Measurements from ENCODE around the gene C12orf75. TPM values are rescaled to one million over a fixed set of nuclear protein-coding genes. Genes with fewer than 3 reads are reported as not detected.
"Not testable (repeated sequence)": the region's sequence is repeated elsewhere in the genome, so short reads cannot be mapped to it uniquely, and the experiment has no call there.

The C12orf75 gene
- total RNA-seq, 1 experiment from 2014 or later: 49.7 TPM

DNA sequence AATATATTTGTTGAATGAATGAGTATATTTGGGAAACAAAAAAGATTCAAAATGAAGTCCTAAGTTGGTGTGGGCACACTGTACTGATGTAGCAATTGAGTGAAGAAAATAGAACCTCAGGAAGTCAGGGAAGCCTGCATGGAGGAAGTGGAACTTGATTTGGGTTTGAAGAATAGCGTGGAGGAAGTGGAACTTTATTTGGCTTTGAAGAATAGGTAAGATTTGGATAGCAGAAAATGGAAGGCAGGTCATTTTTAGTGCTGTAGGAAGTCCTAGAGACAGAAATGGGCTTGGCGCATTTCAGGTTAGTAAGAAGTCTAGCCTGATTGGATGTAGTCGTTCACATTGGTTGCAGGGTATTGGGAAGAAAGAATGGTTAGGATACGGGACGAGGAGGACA is 5.4 kb downstream of the C12orf75 start:
- no peak for DNase-seq (ENCODE audit: low spot score)

DNA sequence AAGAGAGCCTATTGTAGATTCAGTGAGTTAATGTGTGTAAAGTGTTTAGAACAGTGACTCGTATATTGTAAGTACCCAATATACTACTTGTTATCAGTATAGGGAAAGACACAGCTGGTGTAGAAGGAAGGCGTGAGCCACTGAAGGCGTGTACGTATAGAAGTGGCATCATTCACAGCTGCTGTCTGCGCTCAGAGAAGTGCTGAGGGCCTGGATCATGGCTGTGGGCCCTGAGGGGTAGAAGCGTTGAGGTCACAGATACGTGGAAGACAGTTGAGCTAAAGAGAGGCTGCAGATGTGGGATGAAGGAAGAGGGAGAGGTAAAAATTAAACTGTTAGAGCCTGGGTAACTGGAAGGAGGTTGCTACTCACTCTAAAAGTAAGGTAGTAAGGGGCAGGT is 5.9 kb downstream of the C12orf75 start:
- no peak for DNase-seq (ENCODE audit: low spot score)

DNA sequence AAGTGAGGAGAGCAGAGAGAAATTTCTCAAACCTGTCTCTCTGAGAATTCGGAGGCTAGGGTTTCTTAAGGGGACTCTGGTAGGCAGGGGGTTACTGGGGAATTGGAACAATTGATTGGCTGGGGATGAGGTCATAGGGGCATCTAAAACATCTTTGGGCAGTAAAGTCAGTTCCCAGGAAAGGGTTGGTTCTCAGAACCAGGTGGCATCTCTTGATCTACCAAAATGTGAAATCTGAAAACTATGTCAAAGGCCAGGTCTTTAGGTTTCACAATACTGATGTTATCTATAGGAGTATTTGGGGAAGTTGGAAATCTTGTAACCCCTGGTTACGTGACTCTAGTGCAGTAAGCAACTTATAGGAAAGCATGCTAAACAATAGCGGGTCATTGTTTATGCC is 6.9 kb downstream of the C12orf75 start:
- DNase-seq (ENCODE audit: low spot score): no peak

DNA sequence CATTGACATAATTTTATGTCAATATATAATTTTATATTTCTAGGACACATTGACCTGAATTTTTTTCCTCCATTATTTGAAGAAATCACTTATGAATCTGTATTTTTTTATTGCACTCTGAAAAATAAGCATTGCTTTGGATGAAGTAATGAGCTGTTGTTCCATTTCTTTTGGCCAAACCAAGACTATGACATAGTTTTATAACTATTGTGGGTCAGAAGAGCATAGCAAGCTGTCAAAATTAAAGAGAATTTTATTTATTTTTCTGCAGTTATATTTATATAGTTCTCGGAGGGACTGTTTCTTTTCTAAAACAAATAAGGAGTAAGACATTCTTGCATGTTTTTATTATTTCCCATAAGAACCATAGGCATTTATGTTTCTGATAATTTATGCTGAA is 8.5 kb downstream of the C12orf75 start:
- DNase-seq (ENCODE audit: low spot score): no peak

DNA sequence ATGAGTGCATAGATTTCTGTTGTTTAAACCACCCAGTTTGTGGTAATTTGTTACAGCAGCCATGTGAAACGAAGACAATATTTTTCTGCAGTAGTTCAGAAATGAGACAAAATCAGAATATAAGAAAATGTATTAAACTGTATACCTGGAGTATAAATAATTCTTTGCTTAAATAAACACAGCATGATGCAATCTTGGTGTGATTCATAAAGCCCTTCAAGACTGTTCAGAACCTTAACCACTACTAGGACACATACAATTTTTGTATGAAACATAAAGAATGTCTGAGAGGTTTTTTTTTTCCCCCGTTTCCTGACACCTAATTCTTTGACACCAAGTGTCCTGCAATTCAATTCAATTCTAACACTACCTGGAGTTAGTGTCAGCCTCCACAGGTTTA is 10.5 kb downstream of the C12orf75 start:
- no peak for DNase-seq (ENCODE audit: low spot score)

DNA sequence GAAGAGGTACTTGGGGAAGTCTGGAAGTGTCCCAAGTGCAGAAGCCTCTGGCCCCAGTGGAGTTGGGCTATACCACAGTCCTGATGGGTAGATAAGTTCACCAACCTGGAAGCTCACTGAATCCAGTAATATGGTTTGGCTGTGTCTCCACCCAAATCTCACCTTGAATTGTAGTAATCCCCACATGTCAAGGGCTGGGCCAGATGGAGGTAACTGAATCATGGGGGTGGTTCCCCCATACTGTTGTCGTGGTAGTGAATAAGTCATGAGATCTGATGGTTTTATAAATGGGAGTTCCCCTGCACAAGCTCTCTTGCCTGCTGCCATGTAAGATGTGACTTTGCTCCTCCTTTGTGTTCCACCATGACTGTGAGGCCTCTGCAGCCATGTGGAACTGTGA is 11.1 kb downstream of the C12orf75 start:
- DNase-seq (ENCODE audit: low spot score): not testable (repeated sequence)

DNA sequence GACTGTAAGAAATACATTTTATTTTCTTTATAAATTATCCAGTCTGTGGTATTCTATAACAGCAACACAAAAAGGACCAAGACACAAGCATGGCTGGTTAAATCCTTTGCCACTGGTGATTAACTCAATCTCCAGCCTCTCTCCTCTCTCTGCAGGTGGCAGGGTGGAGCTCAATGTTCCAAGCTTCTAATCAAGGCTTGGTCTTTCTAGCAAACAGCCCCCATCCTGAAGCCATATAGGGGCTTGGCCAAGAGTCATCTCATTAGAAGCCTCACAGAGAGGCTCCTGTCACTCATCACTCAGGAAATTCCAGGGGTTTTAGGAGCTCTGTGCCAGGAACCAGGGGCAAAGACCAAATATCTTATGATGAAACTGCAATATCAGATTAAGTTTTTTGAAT is 12.0 kb downstream of the C12orf75 start:
- DNase-seq (ENCODE audit: low spot score): no peak

DNA sequence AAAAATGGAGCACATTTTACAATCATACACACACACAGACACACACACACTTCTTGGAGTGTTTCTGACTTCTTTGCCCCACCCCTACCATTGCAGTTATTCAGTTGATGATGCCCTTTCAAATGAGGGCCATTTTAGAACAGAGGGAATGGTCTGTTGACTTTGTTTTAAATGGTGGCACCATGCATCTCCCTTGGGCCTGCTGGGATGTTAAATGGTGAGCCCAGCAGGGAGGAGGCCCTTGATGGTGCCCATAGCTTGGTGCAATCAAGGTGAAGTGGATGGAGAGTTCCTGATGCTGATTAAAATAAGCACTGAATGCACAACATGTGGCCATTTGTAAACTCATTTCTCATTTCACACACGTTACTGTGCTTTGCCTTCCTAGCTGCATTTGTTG is 13.3 kb downstream of the C12orf75 start:
- DNase-seq (ENCODE audit: low spot score): no peak

DNA sequence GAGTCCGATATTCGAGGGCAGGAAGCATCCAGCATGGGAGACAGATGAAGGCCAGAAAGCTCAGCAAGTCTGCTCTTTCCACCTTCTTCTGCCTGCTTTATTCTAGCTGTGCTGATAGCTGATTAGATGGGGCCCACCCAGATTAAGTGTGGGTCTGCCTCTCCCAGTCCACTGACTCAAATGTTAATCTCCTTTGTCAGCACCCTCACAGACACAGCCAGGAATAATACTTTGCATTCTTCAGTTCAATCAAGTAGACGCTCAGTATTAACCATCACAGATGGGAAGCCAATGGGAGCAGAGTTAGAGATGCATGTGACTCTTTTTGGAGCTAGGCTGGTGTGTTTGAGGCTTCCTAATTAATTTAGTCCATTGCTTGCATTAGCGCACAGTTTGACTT is 17.0 kb downstream of the C12orf75 start:
- no peak for DNase-seq (ENCODE audit: low spot score)

DNA sequence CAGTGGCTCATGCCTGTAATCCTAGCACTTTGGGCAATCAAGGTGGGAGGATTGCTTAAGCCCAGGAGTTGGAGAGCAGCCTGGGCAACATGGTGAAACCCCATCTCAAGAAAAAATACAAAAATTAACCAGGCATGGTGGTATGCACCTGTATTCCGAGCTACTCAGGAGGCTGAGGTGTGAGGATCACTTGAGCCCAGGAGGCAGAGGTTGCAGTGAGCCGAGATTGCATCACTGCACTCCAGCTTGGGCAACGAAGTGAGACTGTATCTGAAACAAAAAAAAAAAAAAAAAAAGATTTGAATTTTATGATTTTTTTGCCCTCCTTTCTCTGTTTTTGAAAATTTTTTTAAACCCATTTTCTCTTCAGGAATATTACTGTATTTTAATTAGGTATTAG is 17.7 kb downstream of the C12orf75 start:
- DNase-seq (ENCODE audit: low spot score): no peak

DNA sequence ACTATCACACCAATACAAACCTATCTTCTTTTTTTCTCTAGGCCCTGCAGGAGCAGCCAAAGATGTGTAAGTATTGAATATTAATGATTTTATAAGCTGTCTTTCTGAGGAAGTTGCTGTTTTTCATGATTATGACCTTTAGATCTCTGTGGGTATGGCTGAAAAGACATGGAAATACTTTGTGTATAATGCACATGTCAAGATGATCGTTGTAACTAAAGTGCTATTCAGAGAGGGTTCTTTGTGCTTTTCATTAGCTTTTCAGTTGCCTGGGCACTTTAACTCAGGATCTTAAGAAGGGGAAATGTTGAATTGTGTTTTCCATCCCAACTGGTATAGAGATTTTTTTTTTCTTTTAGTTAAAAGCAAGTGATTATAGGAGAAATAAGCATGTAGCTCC is 18.1 kb downstream of the C12orf75 start:
- no peak for DNase-seq (ENCODE audit: low spot score)

DNA sequence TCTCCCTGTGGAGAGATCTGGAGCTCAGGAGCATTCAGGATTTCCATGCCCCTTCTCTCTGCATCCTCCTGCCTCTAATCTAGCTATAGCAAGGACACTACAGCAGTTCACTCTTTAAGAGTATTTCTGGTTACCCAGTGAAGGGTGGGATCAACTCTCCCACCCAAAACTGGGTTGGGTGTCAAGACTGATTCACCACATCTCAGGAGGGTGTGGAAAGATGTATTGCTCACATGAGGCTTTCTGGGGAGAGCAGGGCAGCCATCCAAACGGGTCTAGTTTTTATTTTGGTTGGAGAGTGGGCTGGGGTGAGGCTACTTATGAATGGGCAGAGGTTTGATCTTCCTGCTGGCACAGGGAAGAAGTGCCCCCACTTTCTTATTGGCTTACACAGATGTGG is 18.6 kb downstream of the C12orf75 start:
- no peak for DNase-seq (ENCODE audit: low spot score)

DNA sequence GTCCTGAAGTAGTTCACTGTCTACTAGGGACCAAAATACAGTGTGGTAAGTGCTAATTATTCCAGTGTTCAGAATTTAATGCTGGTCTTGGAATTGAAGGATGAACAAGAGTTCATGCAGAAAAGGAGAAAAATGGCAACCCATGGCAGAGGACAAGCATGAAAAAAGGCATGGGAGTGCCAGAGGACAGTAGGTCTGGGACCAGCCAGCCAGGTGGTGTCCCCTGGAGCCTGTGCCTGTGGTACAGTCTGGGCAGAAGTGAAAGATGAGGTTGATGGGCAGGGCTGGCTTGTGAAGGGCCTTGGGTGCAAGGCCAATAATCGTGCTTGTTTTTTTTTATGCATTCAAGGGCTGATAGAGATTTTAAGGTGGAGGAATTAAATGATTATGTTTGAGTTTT is 21.0 kb downstream of the C12orf75 start:
- no peak for DNase-seq (ENCODE audit: low spot score)

DNA sequence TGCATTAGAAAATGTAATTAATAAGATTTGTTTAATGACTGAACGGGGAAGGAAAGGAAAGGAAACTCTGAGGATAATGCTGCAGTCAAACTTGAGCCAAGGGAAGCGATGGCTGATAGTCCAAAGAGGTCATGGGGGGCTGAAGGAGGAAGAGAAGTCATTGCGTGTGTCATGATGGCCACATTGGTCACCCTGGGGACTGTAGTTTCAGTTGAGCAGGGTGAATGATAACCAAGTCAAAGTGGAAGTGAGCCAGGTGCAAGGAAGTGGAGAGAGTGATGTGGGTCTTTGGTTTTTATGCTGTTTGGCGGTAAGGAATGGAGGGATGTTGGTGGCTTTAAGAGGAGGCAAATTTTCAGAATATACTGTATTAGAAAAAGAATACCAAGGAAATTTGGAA is 21.6 kb downstream of the C12orf75 start:
- no peak for DNase-seq (ENCODE audit: low spot score)

DNA sequence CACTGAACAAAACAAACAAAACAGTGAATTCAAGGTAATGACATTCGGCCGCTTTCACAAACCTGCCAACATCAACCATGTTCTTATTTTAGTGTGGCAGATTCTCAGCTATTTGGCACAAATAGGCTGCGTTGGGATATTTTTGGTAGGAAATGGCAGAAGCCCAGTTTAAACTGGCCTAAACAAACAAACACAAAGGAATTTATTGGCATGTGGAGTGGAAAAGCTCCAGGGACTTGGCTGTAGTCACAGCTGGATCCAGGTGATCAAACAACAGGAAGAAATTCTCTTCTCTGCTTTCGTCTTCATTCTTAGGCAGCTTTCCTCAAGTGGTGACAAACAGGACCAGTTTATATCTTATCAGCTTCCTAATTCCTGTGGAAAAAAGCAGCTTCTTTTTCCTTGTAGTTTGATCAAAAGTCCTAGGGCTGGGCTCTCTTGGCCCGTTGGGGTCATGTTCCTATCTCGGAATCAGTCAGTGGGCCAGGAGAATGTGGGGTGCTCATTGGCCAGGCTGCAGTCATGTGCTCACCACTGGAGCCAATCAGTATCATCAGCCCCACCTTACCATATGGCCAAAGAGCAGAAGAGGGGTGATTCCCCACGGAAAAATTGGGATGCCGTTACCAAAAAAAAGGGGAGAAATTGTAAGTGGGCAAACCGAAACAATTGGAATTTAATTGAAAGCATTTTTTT is 22.6 kb downstream of the C12orf75 start:
- DNase-seq (ENCODE audit: low spot score): no peak

DNA sequence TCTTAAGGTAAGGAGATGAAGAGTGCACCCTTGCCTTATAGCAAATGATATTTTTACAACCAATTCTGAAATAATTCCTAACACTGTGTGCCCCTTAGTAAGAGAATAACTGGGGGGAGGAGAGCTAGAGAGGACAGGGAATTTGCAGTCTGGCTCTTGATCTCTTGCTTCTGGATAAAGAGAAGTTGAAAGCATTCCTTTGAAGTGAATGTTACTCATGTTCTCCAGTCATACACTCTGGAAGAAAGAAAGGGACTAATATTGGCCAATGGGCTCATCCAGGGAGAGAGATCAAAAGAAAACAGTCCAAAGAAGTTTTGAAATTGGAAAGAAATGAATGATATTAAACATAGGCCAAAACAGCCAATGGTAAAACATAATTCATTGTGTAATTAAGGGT is 25.3 kb downstream of the C12orf75 start:
- no peak for DNase-seq (ENCODE audit: low spot score)

DNA sequence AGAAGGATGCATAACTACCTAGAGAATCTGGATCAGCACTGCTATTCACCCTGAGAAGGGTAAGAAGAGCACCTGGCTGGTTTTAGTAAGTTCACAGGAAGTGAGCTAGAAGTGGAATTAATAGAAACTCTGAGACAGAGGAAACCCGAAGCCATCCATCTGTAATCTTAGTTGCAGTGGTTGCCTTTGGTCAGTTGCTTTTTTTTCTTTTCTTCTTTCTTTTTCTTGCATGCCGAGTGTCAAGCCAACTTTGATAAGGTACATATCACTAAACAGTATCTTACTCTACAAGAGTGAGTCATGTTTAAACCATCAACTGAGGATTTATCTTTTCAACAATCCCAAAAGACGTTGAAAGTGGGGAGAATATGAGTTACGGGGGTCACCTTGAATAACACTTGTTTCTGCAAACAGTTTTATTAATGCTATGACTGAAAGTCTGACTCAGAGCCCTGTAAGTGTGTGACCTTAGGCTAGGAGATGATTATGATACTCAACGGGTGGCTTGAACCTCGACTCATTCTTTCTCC is 26.7 kb downstream of the C12orf75 start:
- DNase-seq (ENCODE audit: low spot score): no peak

DNA sequence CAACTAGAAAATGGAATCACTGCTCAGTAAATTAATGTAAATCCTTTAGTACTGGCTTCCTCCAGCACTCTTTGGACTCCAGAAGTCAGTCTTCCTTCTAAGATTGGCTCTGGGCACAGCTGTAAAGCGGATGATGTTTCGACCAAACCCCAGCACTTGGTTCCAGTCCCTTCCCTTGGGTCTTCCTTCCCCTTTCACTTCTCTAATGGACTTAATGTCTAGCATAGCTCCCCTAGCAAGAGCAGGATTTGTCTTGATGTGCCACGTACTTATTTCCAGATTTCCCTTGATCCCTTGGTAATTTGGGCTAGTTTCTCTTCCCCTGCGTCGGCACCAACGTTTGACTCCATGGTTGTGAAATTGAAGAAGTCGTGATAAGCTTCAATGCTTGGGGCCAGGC is 28.3 kb downstream of the C12orf75 start:
- DNase-seq (ENCODE audit: low spot score): no peak

DNA sequence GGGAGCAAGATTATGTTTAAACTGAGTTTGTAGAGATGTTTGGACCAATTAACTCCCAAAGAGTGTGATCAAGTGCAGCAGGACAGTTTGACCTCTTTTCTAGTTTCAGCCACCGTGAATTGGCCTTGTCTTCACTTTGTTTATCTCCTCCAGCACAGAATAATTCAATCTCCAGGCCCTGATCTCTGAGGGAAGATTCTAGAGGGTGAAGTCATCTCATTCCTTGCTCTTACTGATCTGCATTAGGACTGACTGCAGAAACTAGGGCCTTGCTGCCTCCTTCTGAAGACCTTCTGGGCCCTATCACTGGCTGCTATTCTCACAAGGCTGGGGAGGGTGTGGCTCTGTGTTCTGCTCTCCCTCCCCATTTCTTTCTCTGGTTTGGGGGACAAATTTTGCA is 29.4 kb downstream of the C12orf75 start:
- DNase-seq (ENCODE audit: low spot score): no peak

DNA sequence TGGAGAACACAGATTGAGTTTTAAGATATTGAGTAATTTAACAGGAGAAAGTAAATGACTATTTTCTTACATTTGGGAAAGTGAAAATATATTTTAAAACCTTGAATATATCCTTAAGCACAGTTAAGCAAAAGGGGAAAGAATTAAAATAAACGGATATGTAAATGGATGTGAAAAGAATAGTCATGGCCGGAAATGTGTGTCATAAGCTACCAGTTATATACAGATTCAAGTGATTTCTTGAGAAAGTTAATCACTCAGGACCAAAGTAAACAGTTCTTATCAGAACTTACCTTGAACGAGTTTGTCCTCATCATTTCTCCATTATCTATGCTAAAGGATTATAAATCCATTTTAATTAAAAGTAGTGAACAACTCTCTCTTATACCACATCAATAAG is 33.4 kb downstream of the C12orf75 start:
- no peak for DNase-seq (ENCODE audit: low spot score)

DNA sequence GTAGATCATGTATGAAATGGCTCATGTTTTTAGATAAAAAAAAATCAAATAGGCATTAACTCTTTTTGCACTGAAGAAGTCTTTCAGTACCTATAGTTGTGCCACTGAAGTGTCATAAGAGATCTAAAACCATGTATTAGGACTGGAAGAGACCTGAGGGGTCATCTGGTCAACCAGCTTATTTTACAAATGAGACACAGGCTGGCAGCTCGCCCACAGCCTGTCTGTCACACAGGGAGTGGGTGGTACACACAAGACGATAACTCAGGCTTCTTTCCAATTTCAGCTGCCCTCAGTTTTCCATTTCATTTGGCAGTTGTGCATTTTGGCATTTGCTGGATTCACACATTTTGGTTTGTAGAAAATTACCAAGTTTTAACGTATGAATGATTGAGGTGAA is 34.7 kb downstream of the C12orf75 start:
- DNase-seq (ENCODE audit: low spot score): no peak

DNA sequence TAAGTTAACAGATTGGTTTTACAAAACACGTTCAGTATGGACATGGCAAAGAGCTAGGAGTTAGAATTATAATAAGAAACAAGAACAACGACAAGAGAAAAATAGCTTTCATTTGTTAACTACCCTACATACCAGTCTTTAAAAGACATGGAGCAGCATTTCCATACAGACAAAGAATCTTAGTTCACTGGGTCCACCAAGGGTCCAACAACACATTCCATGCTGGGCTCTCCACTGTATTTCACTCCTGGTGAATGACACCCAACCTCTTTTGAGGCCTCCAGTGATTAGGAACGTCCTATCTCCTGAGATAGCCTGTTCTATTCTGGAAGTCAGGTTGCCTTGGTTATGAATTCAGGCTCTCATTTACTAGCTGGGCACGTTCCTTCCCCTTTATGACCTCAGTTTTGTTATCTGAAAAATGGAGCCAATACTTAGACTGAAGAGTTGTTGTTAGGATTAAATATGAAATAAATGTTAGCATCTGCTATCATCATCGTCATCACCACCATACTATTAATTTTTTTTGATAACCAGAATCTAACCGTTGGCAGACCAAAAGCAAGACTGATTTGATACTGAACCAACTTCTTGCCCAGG is 37.7 kb downstream of the C12orf75 start:
- no peak for DNase-seq (ENCODE audit: low spot score)

DNA sequence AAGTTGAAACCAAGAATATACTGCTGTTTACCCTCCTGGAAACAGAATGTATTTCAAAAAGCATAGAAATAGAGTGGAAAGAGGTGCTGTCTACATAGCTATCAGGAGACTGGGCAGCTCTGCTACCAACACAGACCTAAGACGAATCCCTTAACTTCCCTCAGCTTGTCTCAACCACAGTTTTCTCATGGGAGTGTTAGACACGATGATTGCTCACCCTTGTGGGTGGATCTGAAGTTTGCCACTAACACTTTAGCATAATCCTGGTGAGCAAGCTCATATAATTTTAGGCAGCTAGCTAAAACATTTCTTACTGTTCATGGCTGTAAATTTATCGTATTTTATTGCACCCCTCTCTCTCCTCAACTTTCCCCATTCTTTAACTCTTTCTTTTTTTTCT is 38.5 kb downstream of the C12orf75 start:
- no peak for DNase-seq (ENCODE audit: low spot score)

DNA sequence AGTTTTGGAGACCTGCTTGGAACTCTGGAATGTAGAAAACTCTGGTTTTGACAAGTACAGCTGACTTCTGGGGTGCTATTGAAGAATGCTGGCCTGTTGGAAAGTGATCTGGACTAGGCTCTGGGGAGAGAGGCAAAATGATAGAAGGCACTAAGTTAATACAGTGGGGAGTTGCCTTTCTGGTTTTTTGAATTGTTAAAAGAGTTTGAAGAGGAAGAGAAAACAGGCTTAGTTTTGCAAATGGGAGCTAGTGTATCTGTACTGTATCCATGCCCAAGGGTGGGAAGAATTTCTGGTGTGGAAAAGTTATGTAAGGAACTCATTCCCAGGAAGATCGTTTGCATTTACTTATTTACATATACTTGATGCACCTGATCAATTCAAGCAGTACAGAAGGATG is 43.8 kb downstream of the C12orf75 start:
- no peak for DNase-seq (ENCODE audit: low spot score)
